WERI-Rb-1 (cell line): Measurements from ENCODE around the gene KCNJ16.

ENCODE experiments used
- DNase-seq: peaks from one replicate; pipeline ENCODE4 v3.0.0-alpha.2; 2020
- H3K27ac ChIP-seq: fragments of 250-450 bp; sonication (Bioruptor Pico); 2 replicates; pipeline ENCODE4 v1.5.1; 2020; ENCODE audit warnings: mild to moderate bottlenecking, moderate library complexity
- H3K27me3 ChIP-seq: fragments of 250-450 bp; sonication (Bioruptor Pico); 2 replicates; pipeline ENCODE4 v1.5.1; 2021; ENCODE audit warnings: mild to moderate bottlenecking, low read depth, moderate library complexity; ENCODE audit not compliant: insufficient read depth, severe bottlenecking
- H3K36me3 ChIP-seq: fragments of 250-450 bp; sonication (Bioruptor Pico); 2 replicates; pipeline ENCODE4 v1.5.1; 2020; ENCODE audit warnings: mild to moderate bottlenecking, moderate library complexity
- H3K4me3 ChIP-seq: 2 replicates; pipeline ENCODE4 v1.5.1; 2011; ENCODE audit warnings: low read depth, mild to moderate bottlenecking, control low read depth, low read length
- H3K9me3 ChIP-seq: fragments of 250-450 bp; sonication (Bioruptor Pico); 2 replicates; pipeline ENCODE4 v1.5.1; 2021; ENCODE audit warnings: mild to moderate bottlenecking, moderate library complexity; ENCODE audit not compliant: severe bottlenecking
- CTCF ChIP-seq: IDR thresholded peaks from 2 replicates; pipeline ENCODE4 v1.5.1; 2011; ENCODE audit warnings: low read depth, mild to moderate bottlenecking, control low read depth, inconsistent platforms, low read length

The KCNJ16 gene

GRCh38 chr17:70181866-70182265 is 106.8 kb downstream of the KCNJ16 start:
- no peak for TF ChIP-seq CTCF
- H3K4me3 ChIP-seq: no peak overlapping the region
- no peak for DNase-seq
- no peaks in the 10 kb centered on the region for H3K9me3 ChIP-seq
- no peak overlapping the region for H3K27ac ChIP-seq
- no peaks in the 10 kb centered on the region for H3K27me3 ChIP-seq
- H3K36me3 ChIP-seq: peaks cover 32% of the 10 kb centered on the region

- no peak overlapping the region for H3K27ac ChIP-seq
- no peak for TF ChIP-seq CTCF
- H3K4me3 ChIP-seq: no peak overlapping the region
- no peaks in the 10 kb centered on the region for H3K9me3 ChIP-seq
- no peaks in the 10 kb centered on the region for H3K27me3 ChIP-seq
- peaks cover 18% of the 10 kb centered on the region for H3K36me3 ChIP-seq
- DNase-seq: no peak
Observed at GRCh38 chr17:70183508-70183907, 108.5 kb downstream of the KCNJ16 start.

- H3K27me3 ChIP-seq: no peaks in the 10 kb centered on the region
- TF ChIP-seq CTCF: no peak
Observed at GRCh38 chr17:70184207-70184606, 109.2 kb downstream of the KCNJ16 start.

GRCh38 chr17:70184770-70185169 is 109.7 kb downstream of the KCNJ16 start:
- Histone ChIP-seq H3K4me3 (no peak overlapping the region), H3K9me3 (no peaks in the 10 kb centered on the region), H3K36me3 (peaks cover 10% of the 10 kb centered on the region), H3K27me3 (no peaks in the 10 kb centered on the region), H3K27ac (no peak overlapping the region)
- no peak for DNase-seq
- TF ChIP-seq CTCF: no peak

More at GRCh38 chr17:70184207-70184606, 109.2 kb downstream of the KCNJ16 start:
- no peak overlapping the region for H3K27ac ChIP-seq
- peaks cover 15% of the 10 kb centered on the region for H3K36me3 ChIP-seq
- no peaks in the 10 kb centered on the region for H3K9me3 ChIP-seq
- no peak for DNase-seq
- H3K4me3 ChIP-seq: no peak overlapping the region
